H54 (cell line): ENCODE data around the gene SLC38A10.

Experiments
- DNase-seq: peaks from one replicate; pipeline ENCODE4 v3.0.0; 2011; ENCODE audit warnings: low spot score, mixed read lengths; ENCODE audit not compliant: insufficient read length
- FAIRE-seq: peaks from 3 replicates; lab custom pipeline; 2011; peaks lifted over from hg19 to GRCh38; lab: Jason Lieb, UNC
- POLR2A ChIP-seq: IDR thresholded peaks from 2 replicates; pipeline ENCODE4 v1.6.1; 2011; ENCODE audit warnings: low read depth, mild to moderate bottlenecking, low read length

The SLC38A10 gene

GRCh38 chr17:81290230-81290629 lies 4.9 kb downstream of the SLC38A10 start:
- DNase-seq: no peak
- TF ChIP-seq POLR2A: no peak
- no peak for FAIRE-seq

DNA sequence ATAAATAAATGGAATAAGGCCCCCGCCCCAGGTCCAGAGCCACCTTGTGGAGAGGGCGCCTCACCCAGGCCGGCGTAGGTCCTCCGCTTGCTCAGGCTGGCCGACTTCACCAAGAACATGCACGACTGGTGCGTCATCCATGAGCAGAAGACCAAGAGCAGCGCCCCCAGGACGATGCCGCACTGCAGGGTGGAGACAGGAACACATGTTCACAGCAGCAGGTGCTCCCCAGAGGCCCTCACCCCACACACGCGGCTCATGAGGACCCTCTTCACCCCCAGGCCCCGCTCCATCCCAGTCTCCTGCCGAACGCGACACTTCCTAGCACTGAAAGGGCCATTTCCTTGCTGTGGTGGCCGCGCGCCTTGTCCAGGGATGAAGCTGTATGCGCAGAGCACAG lies 5.5 kb downstream of the SLC38A10 start:
- FAIRE-seq (no peak), DNase-seq (no peak)

GRCh38 chr17:81288715-81289114 lies 6.4 kb downstream of the SLC38A10 start:
- TF ChIP-seq POLR2A: no peak
- FAIRE-seq (no peak), DNase-seq (no peak)

More for the DNA sequence above, 5.5 kb downstream of the SLC38A10 start:
- no peak for TF ChIP-seq POLR2A

DNA sequence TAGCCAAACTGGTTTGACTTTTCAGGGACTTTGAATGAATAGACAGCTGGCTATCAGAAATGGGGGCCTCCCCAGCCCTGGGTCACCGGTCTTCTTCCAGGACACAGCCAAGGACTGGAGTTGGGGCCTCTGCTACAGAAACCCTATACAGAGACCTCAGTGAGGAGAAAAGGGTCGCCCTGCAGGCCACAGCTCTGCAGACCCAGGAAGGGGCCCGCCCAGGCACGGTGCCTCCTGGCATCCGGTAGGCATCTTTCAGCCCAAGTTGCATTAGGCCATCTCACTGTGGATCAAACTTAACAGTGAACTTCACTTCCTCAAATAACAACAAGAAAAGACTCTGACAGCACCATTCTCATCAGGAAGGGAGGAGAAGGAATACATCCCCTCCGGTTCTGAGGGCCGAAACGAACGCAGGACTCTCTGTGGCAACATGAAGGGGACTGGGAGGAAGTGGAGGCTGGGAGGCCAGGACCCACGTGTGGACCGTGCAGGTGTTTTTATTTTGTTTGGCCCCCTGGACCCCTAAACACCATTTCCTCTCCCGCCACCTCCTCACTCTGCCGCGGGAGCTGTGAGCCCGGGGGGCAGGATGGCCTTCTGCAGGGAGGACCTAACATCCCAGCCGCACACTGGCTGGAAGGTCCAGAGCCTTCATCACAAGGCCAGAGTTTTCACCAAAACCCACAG lies 7.2 kb downstream of the SLC38A10 start:
- TF ChIP-seq POLR2A: no peak
- DNase-seq (no peak), FAIRE-seq (no peak)

GRCh38 chr17:81287152-81287551 lies 8.0 kb downstream of the SLC38A10 start:
- no peak for DNase-seq
- no peak for TF ChIP-seq POLR2A
- FAIRE-seq: no peak

- FAIRE-seq (no peak), DNase-seq (no peak)
- no peak for TF ChIP-seq POLR2A
Measured at GRCh38 chr17:81286491-81287145, 8.5 kb downstream of the SLC38A10 start.

DNA sequence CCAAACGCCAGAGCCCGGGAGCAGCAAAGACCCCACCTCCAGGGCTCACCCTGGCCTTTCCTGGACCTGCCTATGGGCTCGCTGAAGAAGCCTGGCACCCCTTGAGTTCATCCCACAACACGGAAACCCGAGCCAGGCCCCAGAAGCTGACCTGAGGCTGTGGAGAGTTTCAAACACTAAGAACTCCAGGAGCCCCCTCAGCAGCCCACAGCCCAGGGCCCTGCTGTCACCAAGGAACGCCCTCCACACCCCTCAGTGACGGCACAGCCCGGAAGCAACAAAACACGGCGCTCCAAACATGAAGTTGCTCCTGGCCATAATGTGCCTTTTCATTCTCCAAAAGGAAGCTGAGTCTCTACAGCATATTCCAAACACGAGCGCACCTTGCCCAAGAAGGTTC lies 9.2 kb downstream of the SLC38A10 start:
- no peak for TF ChIP-seq POLR2A
- DNase-seq: no peak
- no peak for FAIRE-seq

GRCh38 chr17:81285179-81285878 lies 9.8 kb downstream of the SLC38A10 start:
- no peak for FAIRE-seq
- no peak for DNase-seq
- no peak for TF ChIP-seq POLR2A

DNA sequence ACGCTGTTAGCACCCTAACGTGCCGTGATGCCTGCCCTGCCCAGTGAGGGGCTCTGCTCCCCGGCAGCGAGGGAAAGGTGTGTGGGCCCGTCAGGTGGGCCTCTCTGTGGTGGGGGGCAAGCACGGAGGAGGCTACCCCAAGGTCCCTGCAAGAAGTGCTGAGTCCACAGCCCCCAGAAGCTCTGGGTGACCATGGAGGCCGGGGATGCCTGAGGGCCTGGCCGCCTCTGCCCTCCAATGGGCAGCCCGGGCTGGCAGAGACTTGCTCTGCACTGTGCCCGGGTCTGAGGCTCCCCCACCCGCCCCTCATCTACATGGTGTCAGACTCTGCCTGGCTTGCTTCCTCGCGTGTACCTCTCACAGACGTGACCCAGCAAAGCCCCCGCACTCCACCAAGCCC lies 12.2 kb downstream of the SLC38A10 start:
- FAIRE-seq: no peak
- no peak for DNase-seq
- TF ChIP-seq POLR2A: no peak

DNA sequence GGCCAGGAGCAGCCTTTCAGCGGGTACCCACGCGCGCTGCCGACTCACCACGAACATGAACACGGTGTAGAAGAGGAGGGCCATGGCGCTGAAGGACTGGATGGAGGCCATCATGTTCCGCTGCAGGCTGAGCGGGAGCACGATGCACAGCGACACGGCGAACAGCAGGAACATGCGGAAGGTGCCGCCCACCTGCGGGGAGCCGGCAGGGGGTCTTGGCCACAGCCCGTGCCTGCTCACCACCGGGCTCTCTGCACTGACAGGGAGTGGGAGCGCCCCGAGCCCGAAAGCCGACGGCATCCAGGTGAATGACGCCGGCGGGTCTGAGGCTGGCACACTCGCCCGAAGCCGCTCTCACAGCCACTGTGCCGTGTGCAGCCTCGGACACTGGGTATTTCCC lies 13.0 kb downstream of the SLC38A10 start:
- no peak for FAIRE-seq
- DNase-seq: no peak
- TF ChIP-seq POLR2A: no peak

- TF ChIP-seq POLR2A: no peak
- no peak for DNase-seq
- no peak for FAIRE-seq
Measured at GRCh38 chr17:81280571-81280970, 14.5 kb downstream of the SLC38A10 start.

DNA sequence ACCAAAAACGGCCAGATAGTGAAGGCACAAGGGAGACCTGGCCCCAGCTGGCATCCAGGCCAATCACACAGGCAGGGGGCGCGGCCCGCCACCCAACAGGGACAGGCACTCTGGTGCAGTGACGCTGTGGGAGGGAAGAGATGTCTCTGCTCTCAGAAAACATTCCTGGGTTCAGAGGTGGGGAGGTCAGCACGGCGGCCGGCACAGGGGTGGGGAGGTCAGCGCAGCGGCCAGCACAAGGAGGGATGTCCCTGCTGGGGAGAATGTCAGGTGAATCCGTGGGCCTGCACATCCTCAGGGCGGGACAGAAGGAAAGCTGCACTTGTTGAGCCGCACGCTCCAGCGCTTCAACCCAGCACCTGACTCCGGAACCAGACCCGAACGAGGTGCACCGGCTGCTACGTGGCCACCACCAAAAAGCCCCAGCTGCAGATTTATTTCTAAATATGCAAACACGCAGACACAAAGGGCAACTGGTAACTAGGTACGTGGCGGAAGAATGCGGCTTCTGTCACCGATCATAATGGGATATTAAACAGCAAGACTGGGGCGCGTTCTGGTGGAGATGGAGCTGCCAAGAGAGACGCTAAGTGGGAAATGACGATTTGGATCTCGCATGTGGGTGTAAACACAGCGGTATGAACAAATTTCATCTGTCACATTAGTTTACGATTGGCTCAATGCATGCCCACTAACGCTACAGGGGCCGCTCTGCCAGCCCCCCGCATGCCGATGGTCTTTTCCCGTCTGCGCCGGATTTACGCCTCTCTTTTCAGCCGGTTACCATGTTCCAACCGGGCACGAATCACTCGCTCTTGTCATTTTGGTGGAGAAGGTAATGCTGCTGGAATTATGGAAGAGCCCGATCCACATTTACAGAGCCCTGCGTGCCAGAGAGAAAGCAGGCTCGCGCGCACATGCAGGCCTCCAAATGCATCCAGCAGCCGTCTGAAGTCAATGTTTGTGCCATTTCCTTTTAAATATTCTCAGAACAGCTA lies 15.5 kb downstream of the SLC38A10 start:
- DNase-seq (no peak), FAIRE-seq (no peak)
- TF ChIP-seq POLR2A: no peak

- DNase-seq: no peak
- FAIRE-seq: no peak
- TF ChIP-seq POLR2A: no peak
Measured at GRCh38 chr17:81278831-81279230, 16.3 kb downstream of the SLC38A10 start.
